ENCODE data around the gene DUSP16. TPM values are rescaled to one million over a fixed set of nuclear protein-coding genes. Genes with fewer than 3 reads are reported as not detected.

Gene DUSP16
- total and polyA plus RNA-seq, 7 donors: 8.6 to 27.3 (median 13.8) TPM

DNA sequence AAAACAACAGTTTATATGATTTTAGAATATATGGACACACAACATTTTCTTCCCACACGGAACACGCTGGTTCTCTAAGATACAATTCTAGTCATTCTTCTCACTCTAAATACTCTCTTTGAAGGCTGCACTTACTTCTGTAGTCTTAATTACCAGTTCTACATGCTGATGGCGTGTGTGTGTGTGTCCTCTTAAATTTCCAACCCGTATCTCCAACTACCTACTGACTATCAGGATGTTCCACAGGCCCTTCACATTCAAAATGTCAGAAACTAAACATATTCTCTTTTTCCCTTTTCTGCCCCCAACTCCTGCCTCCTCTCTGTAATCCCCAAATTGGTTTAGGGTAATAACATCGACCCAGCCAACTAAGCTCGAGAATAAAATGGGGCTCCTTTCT, 75.2 kb downstream of the DUSP16 start:
- WGBS, 2 donors: 96 to 97% methylated on average over 6 of the region's 6 CpGs

GRCh38 chr12:12486661-12487240, 75.9 kb downstream of the DUSP16 start:
- intact Hi-C loops (cut with DNase I): no loop called here
- peaks cover 0 to 29% (median 2%) of the 10 kb centered on the region in 4 donors for H3K36me3 ChIP-seq
- H3K4me1 ChIP-seq: no peaks in the 10 kb centered on the region
- TF ChIP-seq EP300 (IDR thresholded peaks at IDR 0.05) (no peak), POLR2A (IDR thresholded peaks at IDR 0.05) (no peak), CTCF (IDR thresholded peaks at IDR 0.05) (no peak), POLR2AphosphoS5 (IDR thresholded peaks at IDR 0.05) (no peak)
- no peaks in the 10 kb centered on the region for H3K27me3 ChIP-seq
- no peak overlapping the region for H3K27ac ChIP-seq
- no peak overlapping the region for H3K4me3 ChIP-seq
- DNase-seq: no peak
- WGBS, 2 donors: 86 to 87% methylated on average over 6 of the region's 6 CpGs
- H3K9me3 ChIP-seq: no peaks in the 10 kb centered on the region

More for the DNA sequence above, 75.2 kb downstream of the DUSP16 start:
- H3K4me3 ChIP-seq: no peak overlapping the region
- H3K36me3 ChIP-seq: peaks cover 0 to 26% (median 2%) of the 10 kb centered on the region in 4 donors
- H3K9me3 ChIP-seq: no peaks in the 10 kb centered on the region
- H3K27ac ChIP-seq: no peak overlapping the region
- TF ChIP-seq EP300 (IDR thresholded peaks at IDR 0.05) (no peak), POLR2AphosphoS5 (IDR thresholded peaks at IDR 0.05) (no peak), CTCF (IDR thresholded peaks at IDR 0.05) (no peak), POLR2A (IDR thresholded peaks at IDR 0.05) (no peak)
- intact Hi-C loops (cut with DNase I): no loop called here
- no peak for DNase-seq
- H3K27me3 ChIP-seq: no peaks in the 10 kb centered on the region
- no peaks in the 10 kb centered on the region for H3K4me1 ChIP-seq

GRCh38 chr12:12483438-12483837, 79.2 kb downstream of the DUSP16 start:
- Histone ChIP-seq H3K4me3 (no peak overlapping the region), H3K27me3 (no peaks in the 10 kb centered on the region), H3K36me3 (peaks cover 0 to 50% (median 2%) of the 10 kb centered on the region in 4 donors), H3K4me1 (no peaks in the 10 kb centered on the region), H3K9me3 (no peaks in the 10 kb centered on the region), H3K27ac (no peak overlapping the region)
- no peak for DNase-seq
- 84 to 90% methylated on average over 3 of the region's 3 CpGs for WGBS, 2 donors
- intact Hi-C loops (cut with DNase I): no loop called here
- no peak for TF ChIP-seq CTCF (IDR thresholded peaks at IDR 0.05)
- no peak for TF ChIP-seq POLR2AphosphoS5 (IDR thresholded peaks at IDR 0.05)

- Histone ChIP-seq H3K9me3 (no peaks in the 10 kb centered on the region), H3K36me3 (peaks cover 0 to 55% (median 2%) of the 10 kb centered on the region in 4 donors), H3K4me1 (no peaks in the 10 kb centered on the region), H3K27me3 (no peaks in the 10 kb centered on the region), H3K4me3 (no peak overlapping the region), H3K27ac (no peak overlapping the region)
- intact Hi-C loops (cut with DNase I): no loop called here
- no peak for DNase-seq
- WGBS, 2 donors: 87 to 92% methylated on average over 6 of the region's 6 CpGs
- TF ChIP-seq POLR2A (IDR thresholded peaks at IDR 0.05) (no peak), POLR2AphosphoS5 (IDR thresholded peaks at IDR 0.05) (no peak), CTCF (IDR thresholded peaks at IDR 0.05) (no peak), EP300 (IDR thresholded peaks at IDR 0.05) (no peak)
These were observed 79.7 kb downstream of the DUSP16 start for GRCh38 chr12:12482959-12483358.

Measured in sigmoid colon (tissue), 7 donors.